GM23338 (cell line): ENCODE results near the gene TMEM163. TPM values are rescaled to one million over a fixed set of nuclear protein-coding genes. Genes with fewer than 3 reads are reported as not detected.
A peak's percentile ranks its signal among the peaks of the same experiment; 100 is the strongest.

ENCODE experiments used
- ATAC-seq: fragments of 200-7000 bp; cut with Tn5 transposase; 3 replicates; pipeline ENCODE4 v1.9.1; 2020
- DNase-seq: peaks from one replicate; pipeline ENCODE4 v3.0.0-alpha.2; 2015; ENCODE audit warnings: low spot score
- H2AFZ ChIP-seq: fragments of 200-600 bp; sonication (generic); 2 replicates; pipeline ENCODE4 v1.8.0; 2016; ENCODE audit warnings: antibody characterized with exemption, mild to moderate bottlenecking, moderate library complexity
- H3F3A ChIP-seq: fragments of 200-600 bp; sonication (generic); replicated peaks from 2 replicates; pipeline ENCODE4 v1.8.0; 2017; ENCODE audit warnings: antibody characterized with exemption, mixed run types, low read depth
- H3K27ac ChIP-seq: fragments of 200-600 bp; sonication (generic); 2 replicates; pipeline ENCODE4 v1.6.1; 2016; ENCODE audit warnings: low read depth
- H3K27me3 ChIP-seq: fragments of 200-600 bp; sonication (generic); 2 replicates; pipeline ENCODE4 v1.8.0; 2016; ENCODE audit warnings: mild to moderate bottlenecking, mixed run types, moderate library complexity; ENCODE audit not compliant: insufficient read depth
- H3K36me3 ChIP-seq: fragments of 200-600 bp; sonication (generic); 2 replicates; pipeline ENCODE4 v1.8.0; 2016; ENCODE audit warnings: mild to moderate bottlenecking; ENCODE audit not compliant: insufficient read depth
- H3K4me1 ChIP-seq: fragments of 200-600 bp; sonication (generic); 2 replicates; pipeline ENCODE4 v1.8.0; 2016; ENCODE audit warnings: mild to moderate bottlenecking, moderate library complexity; ENCODE audit not compliant: insufficient read depth
- H3K4me2 ChIP-seq: fragments of 200-600 bp; sonication (generic); 2 replicates; pipeline ENCODE4 v1.7.1; 2017; ENCODE audit warnings: mixed run types
- H3K4me3 ChIP-seq: fragments of 200-600 bp; sonication (generic); 2 replicates; pipeline ENCODE4 v1.6.1; 2016; ENCODE audit warnings: mixed run types
- H3K79me2 ChIP-seq: fragments of 200-600 bp; sonication (generic); replicated peaks from 2 replicates; pipeline ENCODE4 v1.8.0; 2017; ENCODE audit warnings: mild to moderate bottlenecking; ENCODE audit not compliant: insufficient read depth
- H3K9me2 ChIP-seq: fragments of 200-600 bp; sonication (generic); 2 replicates; pipeline ENCODE4 v1.8.0; 2017; ENCODE audit not compliant: insufficient read depth
- H4K20me1 ChIP-seq: fragments of 200-600 bp; sonication (generic); replicated peaks from 2 replicates; pipeline ENCODE4 v1.8.0; 2017; ENCODE audit warnings: mild to moderate bottlenecking; ENCODE audit not compliant: insufficient read depth
- H3K27ac Mint-ChIP-seq: 2 replicates; pipeline ENCODE4 v1.8.0; 2020; ENCODE audit warnings: inconsistent platforms, mild to moderate bottlenecking, moderate library complexity, mixed read lengths
- H3K27me3 Mint-ChIP-seq: 3 replicates; pipeline ENCODE4 v1.8.0; 2022; ENCODE audit warnings: low read depth, mild to moderate bottlenecking, moderate library complexity, mixed read lengths, inconsistent platforms; ENCODE audit not compliant: insufficient read depth, poor library complexity
- H3K36me3 Mint-ChIP-seq: 3 replicates; pipeline ENCODE4 v1.8.0; 2021; ENCODE audit warnings: low read depth, mild to moderate bottlenecking, inconsistent platforms, moderate library complexity, mixed read lengths
- H3K4me1 Mint-ChIP-seq: 3 replicates; pipeline ENCODE4 v1.8.0; 2020; ENCODE audit warnings: mild to moderate bottlenecking, inconsistent platforms, mixed read lengths
- H3K4me3 Mint-ChIP-seq: 3 replicates; pipeline ENCODE4 v1.8.0; 2021; ENCODE audit warnings: moderate library complexity, mild to moderate bottlenecking, inconsistent platforms, mixed read lengths
- H3K9me3 Mint-ChIP-seq: 3 replicates; pipeline ENCODE4 v1.8.0; 2020; ENCODE audit warnings: moderate library complexity, mild to moderate bottlenecking, inconsistent platforms, mixed read lengths
- CREB1 ChIP-seq: fragments of 250-450 bp; sonication (Bioruptor Pico); IDR thresholded peaks from 2 replicates; pipeline ENCODE4 v1.5.0; 2020; ENCODE audit warnings: low read depth, mild to moderate bottlenecking, moderate library complexity
- ETS1 ChIP-seq: IDR thresholded peaks from 2 replicates; pipeline ENCODE4 v1.6.1; 2016; ENCODE audit warnings: antibody characterized with exemption
- EZH2 ChIP-seq: fragments of 200-600 bp; sonication (generic); IDR thresholded peaks from one replicate; pipeline ENCODE4 v1.8.0; 2017; ENCODE audit warnings: antibody characterized with exemption, mild to moderate bottlenecking, low read depth; ENCODE audit not compliant: unreplicated experiment
- EZH2phosphoT487 ChIP-seq: fragments of 200-600 bp; sonication (generic); IDR thresholded peaks from one replicate; pipeline ENCODE4 v1.8.1; 2018; ENCODE audit warnings: antibody characterized with exemption; ENCODE audit not compliant: unreplicated experiment
- JUNB ChIP-seq: IDR thresholded peaks from one replicate; pipeline ENCODE4 v1.6.1; 2016; ENCODE audit warnings: antibody characterized with exemption; ENCODE audit not compliant: unreplicated experiment
- NANOG ChIP-seq: IDR thresholded peaks from 2 replicates; pipeline ENCODE4 v1.6.1; 2016; ENCODE audit warnings: antibody characterized with exemption, borderline replicate concordance
- POLR2AphosphoS5 ChIP-seq: IDR thresholded peaks from 2 replicates; pipeline ENCODE4 v1.6.1; 2016; ENCODE audit warnings: antibody characterized with exemption, low read depth
- STAT1 ChIP-seq: IDR thresholded peaks from one replicate; pipeline ENCODE4 v1.6.1; 2016; ENCODE audit warnings: antibody characterized with exemption; ENCODE audit not compliant: unreplicated experiment
- ZNF114 ChIP-seq: fragments of 250-450 bp; sonication (Bioruptor Pico); IDR thresholded peaks from 2 replicates; pipeline ENCODE4 v1.5.0; 2020; ENCODE audit warnings: mild to moderate bottlenecking, moderate library complexity
- ZNF331 ChIP-seq: fragments of 250-450 bp; sonication (Bioruptor Pico); IDR thresholded peaks from 2 replicates; pipeline ENCODE4 v1.5.0; 2020; ENCODE audit warnings: low read depth, mild to moderate bottlenecking, moderate library complexity
- polyA plus RNA-seq: library from polyadenylated mRNA; unstranded; fragments of >200 nt; fragmentation: Nextera tagmentation; extraction: Ambion mirVana; gene quantifications from 2 replicates; pipeline ENCODE4 v1.2.1, GENCODE V29; 2016
- total RNA-seq: library from RNA; depleted of rRNA; stranded (reverse); fragments of >200 nt; shearing (Covaris generic); gene quantifications from 2 replicates; pipeline ENCODE4 v1.2.3, GENCODE V29; 2014
- TF ChIP-seq, protein P1 (sequence below), 2 experiments: fragments of 200-600 bp in 1 of 2; sonication (generic) in 1 of 2; conservative IDR thresholded peaks; 2 replicates each; pipeline versions ENCODE4 v1.5.1 to v1.6.1; 2016 to 2017; ENCODE audit warnings: antibody characterized with exemption in 2 of 2, low read depth in 2 of 2, mild to moderate bottlenecking in 2 of 2, moderate library complexity in 1 of 2
- TF ChIP-seq, protein P2 (sequence below): fragments of 250-450 bp; sonication (Bioruptor Pico); IDR thresholded peaks from 2 replicates; pipeline ENCODE4 v1.5.0; 2020; ENCODE audit warnings: mild to moderate bottlenecking, moderate library complexity

TMEM163 gene
- total and polyA plus RNA-seq, 2 experiments from 2014 or later: 1.1 to 1.8 TPM

DNA sequence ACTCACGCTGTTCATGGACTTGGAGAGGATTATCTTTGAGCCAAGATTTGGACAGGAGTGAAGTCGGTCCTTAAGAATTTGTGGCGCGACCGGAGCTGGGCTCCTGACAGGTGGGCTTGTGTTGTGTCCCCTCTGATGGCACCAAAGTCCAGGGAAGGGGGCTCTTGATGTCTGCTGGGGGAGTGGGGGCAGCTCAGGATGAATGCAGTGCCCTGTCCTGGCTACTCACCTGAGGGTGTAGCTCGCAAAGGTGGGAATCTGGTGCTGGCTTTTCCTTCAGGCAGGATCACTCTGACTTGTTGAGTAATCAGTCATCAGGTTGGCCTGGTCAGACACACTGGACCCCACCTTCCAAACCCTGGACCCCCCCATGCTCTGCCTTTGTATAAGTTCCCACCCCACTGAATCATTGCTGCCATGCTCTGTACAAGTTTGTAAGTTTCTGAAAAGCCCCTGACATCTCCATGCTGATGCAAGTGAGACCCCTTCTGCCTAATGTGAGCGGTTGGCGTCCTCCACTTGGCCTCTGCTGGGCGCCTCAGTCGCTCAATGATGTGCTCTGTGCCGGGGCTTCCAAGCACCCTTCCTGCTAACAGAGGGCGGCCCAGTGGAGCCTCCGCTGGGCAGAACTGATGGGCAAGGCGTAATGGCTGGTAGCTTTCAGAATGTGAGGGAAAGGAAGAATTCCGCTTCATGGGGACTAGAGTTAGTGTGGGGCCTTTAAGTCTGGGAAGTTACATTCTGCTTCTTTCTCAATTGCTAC, 268.9 kb downstream of the TMEM163 start:
- H3K4me1 ChIP-seq: peaks cover 8% of the 10 kb centered on the region; the same call in 1 of the 2 replicates
- no peaks in the 10 kb centered on the region for H3K27me3 ChIP-seq
- no peaks in the 10 kb centered on the region for H3F3A ChIP-seq
- H3K27ac Mint-ChIP-seq: peak overlapping the region; percentile 75
- DNase-seq (no peak), ATAC-seq (peak; percentile 7; the same call in 2 of the 3 replicates)
- H3K27me3 Mint-ChIP-seq: no peaks in the 10 kb centered on the region
- H3K36me3 Mint-ChIP-seq: peaks cover 3% of the 10 kb centered on the region
- TF ChIP-seq POLR2AphosphoS5: no peak
- H3K4me3 Mint-ChIP-seq: no peak overlapping the region
- H4K20me1 ChIP-seq: no peaks in the 10 kb centered on the region
- H3K79me2 ChIP-seq: no peaks in the 10 kb centered on the region
- H3K9me3 Mint-ChIP-seq: no peaks in the 10 kb centered on the region
- no peak overlapping the region for H3K27ac ChIP-seq
- no peaks in the 10 kb centered on the region for H3K36me3 ChIP-seq
- no peak overlapping the region for H3K4me2 ChIP-seq
- no peaks in the 10 kb centered on the region for H3K9me2 ChIP-seq
- H3K4me1 Mint-ChIP-seq: peaks cover 11% of the 10 kb centered on the region; the same call in 2 of the 3 replicates
- no peak overlapping the region for H3K4me3 ChIP-seq
- no peak overlapping the region for H2AFZ ChIP-seq

DNA sequence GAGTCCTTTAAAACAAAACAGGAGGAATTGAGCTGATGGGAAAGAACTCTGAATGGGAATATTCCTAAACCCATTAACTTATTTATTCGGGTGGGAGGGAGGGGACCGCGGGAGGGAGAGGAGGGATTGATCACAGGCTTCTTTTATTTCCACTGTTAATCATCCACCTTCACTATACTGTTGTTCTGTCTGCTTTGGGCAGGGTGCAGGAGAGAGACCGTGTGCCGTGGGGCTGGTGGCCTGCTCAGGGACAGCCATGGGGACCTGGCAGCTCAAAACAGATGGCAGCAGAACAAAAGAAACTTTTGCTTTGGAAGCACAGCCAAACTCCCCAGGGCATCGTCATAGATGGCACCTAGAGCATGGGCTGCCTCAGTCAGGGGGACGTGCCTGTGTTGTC, 269.6 kb downstream of the TMEM163 start:
- H3K36me3 Mint-ChIP-seq: peaks cover 3% of the 10 kb centered on the region
- ATAC-seq (no peak), DNase-seq (no peak)
- Histone ChIP-seq H4K20me1 (no peaks in the 10 kb centered on the region), H2AFZ (no peak overlapping the region), H3K36me3 (no peaks in the 10 kb centered on the region), H3K4me1 (peaks cover 8% of the 10 kb centered on the region; the same call in 1 of the 2 replicates), H3K27me3 (no peaks in the 10 kb centered on the region), H3K79me2 (no peaks in the 10 kb centered on the region), H3K9me2 (no peaks in the 10 kb centered on the region), H3F3A (no peaks in the 10 kb centered on the region), H3K4me2 (no peak overlapping the region), H3K4me3 (no peak overlapping the region), H3K27ac (no peak overlapping the region)
- no peak overlapping the region for H3K4me3 Mint-ChIP-seq
- no peaks in the 10 kb centered on the region for H3K27me3 Mint-ChIP-seq
- H3K27ac Mint-ChIP-seq: no peak overlapping the region
- H3K4me1 Mint-ChIP-seq: peaks cover 14% of the 10 kb centered on the region; the same call in 2 of the 3 replicates
- no peaks in the 10 kb centered on the region for H3K9me3 Mint-ChIP-seq
- TF ChIP-seq ETS1: no peak
- TF ChIP-seq EZH2: no peak
- TF ChIP-seq ZNF114 (CRISPR knock-in tag): no peak
- no peak for TF ChIP-seq JUNB
- TF ChIP-seq, protein P1, sequence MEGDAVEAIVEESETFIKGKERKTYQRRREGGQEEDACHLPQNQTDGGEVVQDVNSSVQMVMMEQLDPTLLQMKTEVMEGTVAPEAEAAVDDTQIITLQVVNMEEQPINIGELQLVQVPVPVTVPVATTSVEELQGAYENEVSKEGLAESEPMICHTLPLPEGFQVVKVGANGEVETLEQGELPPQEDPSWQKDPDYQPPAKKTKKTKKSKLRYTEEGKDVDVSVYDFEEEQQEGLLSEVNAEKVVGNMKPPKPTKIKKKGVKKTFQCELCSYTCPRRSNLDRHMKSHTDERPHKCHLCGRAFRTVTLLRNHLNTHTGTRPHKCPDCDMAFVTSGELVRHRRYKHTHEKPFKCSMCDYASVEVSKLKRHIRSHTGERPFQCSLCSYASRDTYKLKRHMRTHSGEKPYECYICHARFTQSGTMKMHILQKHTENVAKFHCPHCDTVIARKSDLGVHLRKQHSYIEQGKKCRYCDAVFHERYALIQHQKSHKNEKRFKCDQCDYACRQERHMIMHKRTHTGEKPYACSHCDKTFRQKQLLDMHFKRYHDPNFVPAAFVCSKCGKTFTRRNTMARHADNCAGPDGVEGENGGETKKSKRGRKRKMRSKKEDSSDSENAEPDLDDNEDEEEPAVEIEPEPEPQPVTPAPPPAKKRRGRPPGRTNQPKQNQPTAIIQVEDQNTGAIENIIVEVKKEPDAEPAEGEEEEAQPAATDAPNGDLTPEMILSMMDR (conservative IDR thresholded peaks at IDR 0.05; ENCODE audit: low read depth in 2 of 2): no peak
- TF ChIP-seq CREB1: no peak
- no peak for TF ChIP-seq EZH2phosphoT487
- no peak for TF ChIP-seq NANOG
- no peak for TF ChIP-seq POLR2AphosphoS5
- TF ChIP-seq, protein P2, sequence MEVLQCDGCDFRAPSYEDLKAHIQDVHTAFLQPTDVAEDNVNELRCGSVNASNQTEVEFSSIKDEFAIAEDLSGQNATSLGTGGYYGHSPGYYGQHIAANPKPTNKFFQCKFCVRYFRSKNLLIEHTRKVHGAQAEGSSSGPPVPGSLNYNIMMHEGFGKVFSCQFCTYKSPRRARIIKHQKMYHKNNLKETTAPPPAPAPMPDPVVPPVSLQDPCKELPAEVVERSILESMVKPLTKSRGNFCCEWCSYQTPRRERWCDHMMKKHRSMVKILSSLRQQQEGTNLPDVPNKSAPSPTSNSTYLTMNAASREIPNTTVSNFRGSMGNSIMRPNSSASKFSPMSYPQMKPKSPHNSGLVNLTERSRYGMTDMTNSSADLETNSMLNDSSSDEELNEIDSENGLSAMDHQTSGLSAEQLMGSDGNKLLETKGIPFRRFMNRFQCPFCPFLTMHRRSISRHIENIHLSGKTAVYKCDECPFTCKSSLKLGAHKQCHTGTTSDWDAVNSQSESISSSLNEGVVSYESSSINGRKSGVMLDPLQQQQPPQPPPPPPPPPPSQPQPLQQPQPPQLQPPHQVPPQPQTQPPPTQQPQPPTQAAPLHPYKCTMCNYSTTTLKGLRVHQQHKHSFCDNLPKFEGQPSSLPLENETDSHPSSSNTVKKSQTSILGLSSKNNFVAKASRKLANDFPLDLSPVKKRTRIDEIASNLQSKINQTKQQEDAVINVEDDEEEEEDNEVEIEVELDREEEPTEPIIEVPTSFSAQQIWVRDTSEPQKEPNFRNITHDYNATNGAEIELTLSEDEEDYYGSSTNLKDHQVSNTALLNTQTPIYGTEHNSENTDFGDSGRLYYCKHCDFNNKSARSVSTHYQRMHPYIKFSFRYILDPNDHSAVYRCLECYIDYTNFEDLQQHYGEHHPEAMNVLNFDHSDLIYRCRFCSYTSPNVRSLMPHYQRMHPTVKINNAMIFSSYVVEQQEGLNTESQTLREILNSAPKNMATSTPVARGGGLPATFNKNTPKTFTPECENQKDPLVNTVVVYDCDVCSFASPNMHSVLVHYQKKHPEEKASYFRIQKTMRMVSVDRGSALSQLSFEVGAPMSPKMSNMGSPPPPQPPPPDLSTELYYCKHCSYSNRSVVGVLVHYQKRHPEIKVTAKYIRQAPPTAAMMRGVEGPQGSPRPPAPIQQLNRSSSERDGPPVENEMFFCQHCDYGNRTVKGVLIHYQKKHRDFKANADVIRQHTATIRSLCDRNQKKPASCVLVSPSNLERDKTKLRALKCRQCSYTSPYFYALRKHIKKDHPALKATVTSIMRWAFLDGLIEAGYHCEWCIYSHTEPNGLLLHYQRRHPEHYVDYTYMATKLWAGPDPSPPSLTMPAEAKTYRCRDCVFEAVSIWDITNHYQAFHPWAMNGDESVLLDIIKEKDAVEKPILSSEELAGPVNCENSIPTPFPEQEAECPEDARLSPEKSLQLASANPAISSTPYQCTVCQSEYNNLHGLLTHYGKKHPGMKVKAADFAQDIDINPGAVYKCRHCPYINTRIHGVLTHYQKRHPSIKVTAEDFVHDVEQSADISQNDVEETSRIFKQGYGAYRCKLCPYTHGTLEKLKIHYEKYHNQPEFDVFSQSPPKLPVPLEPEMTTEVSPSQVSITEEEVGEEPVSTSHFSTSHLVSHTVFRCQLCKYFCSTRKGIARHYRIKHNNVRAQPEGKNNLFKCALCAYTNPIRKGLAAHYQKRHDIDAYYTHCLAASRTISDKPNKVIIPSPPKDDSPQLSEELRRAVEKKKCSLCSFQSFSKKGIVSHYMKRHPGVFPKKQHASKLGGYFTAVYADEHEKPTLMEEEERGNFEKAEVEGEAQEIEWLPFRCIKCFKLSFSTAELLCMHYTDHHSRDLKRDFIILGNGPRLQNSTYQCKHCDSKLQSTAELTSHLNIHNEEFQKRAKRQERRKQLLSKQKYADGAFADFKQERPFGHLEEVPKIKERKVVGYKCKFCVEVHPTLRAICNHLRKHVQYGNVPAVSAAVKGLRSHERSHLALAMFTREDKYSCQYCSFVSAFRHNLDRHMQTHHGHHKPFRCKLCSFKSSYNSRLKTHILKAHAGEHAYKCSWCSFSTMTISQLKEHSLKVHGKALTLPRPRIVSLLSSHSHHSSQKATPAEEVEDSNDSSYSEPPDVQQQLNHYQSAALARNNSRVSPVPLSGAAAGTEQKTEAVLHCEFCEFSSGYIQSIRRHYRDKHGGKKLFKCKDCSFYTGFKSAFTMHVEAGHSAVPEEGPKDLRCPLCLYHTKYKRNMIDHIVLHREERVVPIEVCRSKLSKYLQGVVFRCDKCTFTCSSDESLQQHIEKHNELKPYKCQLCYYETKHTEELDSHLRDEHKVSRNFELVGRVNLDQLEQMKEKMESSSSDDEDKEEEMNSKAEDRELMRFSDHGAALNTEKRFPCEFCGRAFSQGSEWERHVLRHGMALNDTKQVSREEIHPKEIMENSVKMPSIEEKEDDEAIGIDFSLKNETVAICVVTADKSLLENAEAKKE (CRISPR knock-in tag): no peak
- no peak for TF ChIP-seq STAT1
- no peak for TF ChIP-seq ZNF331 (CRISPR knock-in tag)
